Mesodermal cell (in vitro differentiated cells): ENCODE data around the gene LRMDA.

Experiments used
- H3K27ac ChIP-seq: 2 replicates; pipeline ENCODE4 v1.7.0; 2013; ENCODE audit warnings: mild to moderate bottlenecking, low read depth, low read length, moderate library complexity; ENCODE audit not compliant: severe bottlenecking
- H3K36me3 ChIP-seq: 2 replicates; pipeline ENCODE4 v1.7.1; 2013; ENCODE audit warnings: mild to moderate bottlenecking, low read length, moderate library complexity; ENCODE audit not compliant: control insufficient read depth, insufficient read depth
- H3K4me1 ChIP-seq: one replicate; pipeline ENCODE4 v1.7.1; 2013; ENCODE audit warnings: mild to moderate bottlenecking, low read length; ENCODE audit not compliant: insufficient read depth, control insufficient read depth, poor library complexity, severe bottlenecking
- H3K4me3 ChIP-seq: 2 replicates; pipeline ENCODE4 v1.7.0; 2013; ENCODE audit warnings: low read length, control low read depth, mild to moderate bottlenecking; ENCODE audit not compliant: insufficient read depth, poor library complexity, severe bottlenecking; ENCODE audit errors: extremely low read depth
- H3K9me3 ChIP-seq: 2 replicates; pipeline ENCODE4 v1.7.1; 2013; ENCODE audit warnings: mild to moderate bottlenecking, low read length, moderate library complexity; ENCODE audit not compliant: control insufficient read depth
- WGBS, 2 experiments: methylation state at CpG; one replicate each; pipeline ENCODE4 v1.1.5; 2013; ENCODE audit warnings: missing lambda C conversion rate in 2 of 2; ENCODE audit not compliant: insufficient coverage in 2 of 2; 5-methylcytosine and 5-hydroxymethylcytosine counted together

Gene LRMDA

DNA sequence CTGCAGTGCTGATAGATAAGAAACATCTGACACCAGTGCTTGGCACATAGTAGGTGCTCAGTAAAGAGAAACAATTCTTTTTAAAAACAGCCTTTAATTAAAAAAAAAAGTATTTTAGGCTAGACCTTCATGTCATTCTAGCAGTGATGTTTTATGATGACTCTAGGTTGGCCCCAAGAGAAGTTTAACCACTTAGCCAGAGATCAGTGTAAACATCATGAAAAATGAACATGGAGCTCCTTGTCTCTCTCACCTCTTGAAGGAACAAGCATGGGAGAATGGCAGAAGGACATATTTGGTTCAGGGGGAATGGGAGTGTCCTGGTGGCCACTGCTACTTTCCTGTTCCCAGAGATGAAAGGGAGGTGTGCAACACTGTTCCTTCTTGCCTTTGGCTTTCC lies 641.0 kb downstream of the LRMDA start:
- H3K9me3 ChIP-seq, result peaks cover 3% of the 10 kb centered on the region
- no peak overlapping the region for H3K4me3 ChIP-seq
- no peak overlapping the region for H3K27ac ChIP-seq
- H3K36me3 ChIP-seq, result no peaks in the 10 kb centered on the region
- H3K4me1 ChIP-seq, result no peaks in the 10 kb centered on the region

DNA sequence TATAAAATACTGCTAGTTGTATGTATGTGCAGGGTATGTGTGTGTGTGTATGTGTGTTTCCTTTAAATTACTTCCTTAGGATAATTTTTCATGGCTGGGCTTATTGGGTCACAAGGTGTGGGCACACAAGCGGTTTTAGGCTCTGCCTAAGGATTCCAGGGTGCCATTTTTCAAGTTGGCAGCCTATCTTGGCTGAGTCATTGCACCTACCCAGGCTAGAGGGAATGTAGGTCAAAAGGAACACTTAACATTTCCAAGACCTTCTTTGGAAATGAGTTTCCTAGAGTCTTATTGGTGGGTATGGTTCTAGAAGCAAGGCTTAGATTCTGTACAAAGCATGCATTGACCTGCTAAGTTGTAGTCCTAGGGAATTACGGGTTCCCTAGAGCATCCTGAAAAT lies 642.1 kb downstream of the LRMDA start:
- Histone ChIP-seq H3K9me3 (peaks cover 3% of the 10 kb centered on the region), H3K4me1 (no peaks in the 10 kb centered on the region), H3K36me3 (no peaks in the 10 kb centered on the region), H3K4me3 (no peak overlapping the region), H3K27ac (no peak overlapping the region)
- 86 to 100% methylated on average over 2 of the region's 2 CpGs for WGBS, 2 experiments

DNA sequence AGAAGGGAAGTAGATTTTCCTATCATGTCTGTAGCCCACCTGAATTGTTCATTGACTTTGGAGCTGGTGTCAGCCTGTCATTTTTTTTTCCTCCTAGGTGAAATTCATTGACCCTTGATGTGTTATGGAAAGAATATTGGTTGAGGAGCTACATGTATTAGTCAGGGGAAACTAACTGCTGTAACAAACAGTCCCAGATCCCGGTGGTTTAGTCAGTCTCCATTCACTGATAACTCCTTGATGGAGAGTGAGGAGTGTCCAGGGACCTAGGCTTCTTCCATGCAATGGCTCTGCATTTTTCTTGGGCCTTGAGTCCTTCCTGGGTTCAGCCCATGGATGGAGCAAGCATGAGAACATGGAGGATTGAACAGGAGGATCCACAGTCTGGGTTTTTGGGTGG lies 643.2 kb downstream of the LRMDA start:
- H3K36me3 ChIP-seq, result no peaks in the 10 kb centered on the region
- H3K9me3 ChIP-seq, result peaks cover 3% of the 10 kb centered on the region
- H3K4me3 ChIP-seq, result no peak overlapping the region
- H3K4me1 ChIP-seq, result no peaks in the 10 kb centered on the region
- WGBS, 2 experiments, result 100% methylated on average over 1 of the region's 1 CpG; no CpG with 5 or more reads in 1 of the 2 experiments
- no peak overlapping the region for H3K27ac ChIP-seq

DNA sequence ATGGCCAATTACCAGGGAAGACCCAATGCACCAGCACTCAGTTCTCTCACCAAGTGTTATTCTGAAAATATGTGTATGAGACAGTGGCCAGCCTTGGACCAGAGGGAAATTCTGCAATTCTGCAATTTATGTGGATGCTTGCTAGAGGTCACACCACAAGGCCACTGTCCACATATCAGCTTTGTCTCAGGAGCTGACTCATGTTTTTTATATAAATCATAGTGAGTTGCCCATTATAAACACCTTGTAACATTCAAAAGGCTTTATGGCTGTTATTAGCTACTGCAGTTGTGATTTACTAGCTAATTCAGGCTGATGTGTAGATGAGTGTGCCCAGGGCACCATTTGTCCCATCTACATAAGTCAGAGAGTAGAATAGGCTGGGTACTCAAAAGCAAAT lies 649.0 kb downstream of the LRMDA start:
- Histone ChIP-seq H3K4me1 (peaks cover 15% of the 10 kb centered on the region), H3K27ac (no peak overlapping the region), H3K9me3 (peaks cover 2% of the 10 kb centered on the region), H3K36me3 (no peaks in the 10 kb centered on the region), H3K4me3 (no peak overlapping the region)

DNA sequence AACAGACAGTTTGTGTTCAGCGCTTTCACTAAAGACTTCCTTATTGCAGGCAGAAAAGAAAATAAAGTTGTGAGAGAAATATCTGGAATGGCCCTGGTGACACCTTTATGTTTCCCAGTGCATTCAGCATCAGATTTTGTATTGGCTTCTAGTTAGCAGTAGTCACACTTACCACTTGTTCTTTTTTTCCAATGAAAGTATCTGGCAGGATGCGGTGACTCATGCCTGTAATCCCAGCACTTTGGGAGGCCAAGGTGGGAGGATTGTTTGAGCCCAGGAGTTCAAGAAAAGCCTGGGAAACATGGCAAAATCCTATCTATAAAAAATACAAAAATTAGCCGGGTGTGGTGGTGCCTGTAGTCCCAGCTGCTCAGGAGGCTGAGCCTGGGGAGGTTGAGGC lies 649.6 kb downstream of the LRMDA start:
- Histone ChIP-seq H3K36me3 (no peaks in the 10 kb centered on the region), H3K4me3 (no peak overlapping the region), H3K27ac (no peak overlapping the region), H3K4me1 (peaks cover 15% of the 10 kb centered on the region), H3K9me3 (no peaks in the 10 kb centered on the region)
- 83% methylated on average over 2 of the region's 3 CpGs; no CpG with 5 or more reads in 1 of the 2 experiments for WGBS, 2 experiments

DNA sequence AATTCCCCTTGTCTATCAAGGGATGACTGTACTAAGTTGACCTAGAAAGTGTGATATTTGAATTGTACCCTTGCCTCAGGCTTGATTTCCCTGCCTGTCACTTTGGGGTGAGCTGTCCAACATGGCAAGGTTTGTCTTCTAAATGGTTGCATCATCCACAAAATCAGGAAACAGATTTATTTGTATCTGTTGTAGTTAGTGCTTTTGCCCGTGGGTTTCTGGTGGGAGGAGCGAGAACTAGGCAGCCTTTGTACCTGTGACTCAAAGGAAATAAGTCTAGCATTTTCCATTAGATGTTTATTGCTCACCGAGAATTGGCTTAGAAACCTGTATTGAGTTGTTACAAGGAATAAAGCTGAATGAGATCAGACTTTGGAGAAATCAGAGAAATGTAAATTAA lies 650.8 kb downstream of the LRMDA start:
- Histone ChIP-seq H3K9me3 (no peaks in the 10 kb centered on the region), H3K4me3 (no peak overlapping the region), H3K4me1 (peaks cover 15% of the 10 kb centered on the region), H3K36me3 (no peaks in the 10 kb centered on the region), H3K27ac (no peak overlapping the region)
- 40 to 80% methylated on average over 1 to 2 of the region's 3 CpGs for WGBS, 2 experiments

DNA sequence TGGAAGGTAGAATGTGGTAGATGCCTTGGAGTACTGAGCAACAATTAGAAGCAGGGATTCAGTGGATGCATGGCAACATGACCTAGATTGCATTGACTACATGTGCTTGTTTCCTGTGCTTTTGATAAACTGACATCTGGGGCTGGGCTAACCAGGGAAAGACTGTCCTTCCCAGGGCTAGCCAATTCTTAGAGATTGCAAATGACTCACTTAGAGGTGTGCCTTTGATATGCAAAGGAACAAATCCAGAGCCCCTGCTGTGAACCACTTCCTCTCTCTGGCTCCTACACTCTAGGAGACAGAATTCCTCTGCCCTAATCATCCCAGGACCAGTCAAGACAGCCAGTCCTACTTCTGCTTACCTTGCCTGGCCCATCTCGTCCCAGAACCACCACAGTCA lies 651.5 kb downstream of the LRMDA start:
- Histone ChIP-seq H3K4me1 (peaks cover 15% of the 10 kb centered on the region), H3K4me3 (no peak overlapping the region), H3K9me3 (no peaks in the 10 kb centered on the region), H3K36me3 (no peaks in the 10 kb centered on the region), H3K27ac (peak overlapping the region; percentile 30)
- 11% methylated on average over 1 of the region's 1 CpG; no CpG with 5 or more reads in 1 of the 2 experiments for WGBS, 2 experiments

- Histone ChIP-seq H3K27ac (no peak overlapping the region), H3K4me3 (no peak overlapping the region), H3K4me1 (peaks cover 15% of the 10 kb centered on the region), H3K9me3 (no peaks in the 10 kb centered on the region), H3K36me3 (no peaks in the 10 kb centered on the region)
- 100% methylated on average over 2 to 4 of the region's 8 CpGs for WGBS, 2 experiments
These were observed 653.8 kb downstream of the LRMDA start for GRCh38 chr10:76085002-76085816.

DNA sequence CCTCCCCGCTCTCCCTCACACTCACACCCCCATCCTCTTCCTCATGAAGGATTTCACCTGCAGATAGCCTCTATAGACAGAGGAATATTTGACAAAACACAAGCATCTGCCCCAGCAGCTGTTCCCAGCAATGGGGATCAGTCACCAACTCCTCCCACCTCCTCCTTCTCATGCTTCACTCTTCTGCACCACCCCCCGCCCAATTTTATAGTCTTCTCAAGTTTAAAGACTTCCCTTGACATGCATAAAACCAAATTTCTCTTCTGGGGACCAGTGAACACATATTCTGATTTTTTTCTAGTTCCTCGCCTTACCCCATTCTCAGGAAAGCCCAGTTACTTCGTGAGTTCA lies 654.4 kb downstream of the LRMDA start:
- Histone ChIP-seq H3K4me3 (no peak overlapping the region), H3K27ac (no peak overlapping the region), H3K9me3 (no peaks in the 10 kb centered on the region), H3K36me3 (no peaks in the 10 kb centered on the region), H3K4me1 (peaks cover 11% of the 10 kb centered on the region)
- 90 to 91% methylated on average over 2 to 3 of the region's 4 CpGs for WGBS, 2 experiments

DNA sequence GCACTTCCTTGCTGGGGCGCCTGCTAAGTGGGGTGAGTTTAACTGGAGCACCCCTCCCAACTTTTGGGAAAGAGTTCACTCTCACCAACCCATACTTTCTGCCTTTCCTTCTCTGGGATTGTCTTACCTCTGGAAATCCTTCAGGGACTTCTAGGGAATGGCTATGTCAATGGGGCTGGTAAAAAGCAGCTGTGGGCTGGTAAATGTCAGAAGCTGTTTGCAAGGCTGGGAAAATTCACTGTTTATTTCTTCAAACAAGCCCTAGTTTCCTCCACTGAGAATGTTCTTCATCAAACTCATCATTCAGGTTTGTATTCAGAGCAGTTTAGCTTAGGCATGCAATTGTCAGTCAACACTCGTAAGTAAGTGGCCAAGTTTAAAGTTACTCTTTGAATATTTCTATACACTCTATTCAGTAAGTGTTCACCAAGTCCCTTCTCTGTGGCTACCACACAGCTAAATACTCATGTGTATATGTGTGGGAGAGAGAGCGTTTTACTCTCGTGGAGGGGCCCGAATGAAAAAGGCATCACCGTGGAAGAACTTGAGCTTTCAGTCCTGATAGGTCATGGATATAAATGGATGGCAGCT lies 654.8 kb downstream of the LRMDA start:
- Histone ChIP-seq H3K9me3 (no peaks in the 10 kb centered on the region), H3K4me3 (no peak overlapping the region), H3K4me1 (peaks cover 11% of the 10 kb centered on the region), H3K36me3 (no peaks in the 10 kb centered on the region), H3K27ac (no peak overlapping the region)
- 71 to 96% methylated on average over 1 to 4 of the region's 6 CpGs for WGBS, 2 experiments
